Measurements from ENCODE around the gene RASAL3.

DNA sequence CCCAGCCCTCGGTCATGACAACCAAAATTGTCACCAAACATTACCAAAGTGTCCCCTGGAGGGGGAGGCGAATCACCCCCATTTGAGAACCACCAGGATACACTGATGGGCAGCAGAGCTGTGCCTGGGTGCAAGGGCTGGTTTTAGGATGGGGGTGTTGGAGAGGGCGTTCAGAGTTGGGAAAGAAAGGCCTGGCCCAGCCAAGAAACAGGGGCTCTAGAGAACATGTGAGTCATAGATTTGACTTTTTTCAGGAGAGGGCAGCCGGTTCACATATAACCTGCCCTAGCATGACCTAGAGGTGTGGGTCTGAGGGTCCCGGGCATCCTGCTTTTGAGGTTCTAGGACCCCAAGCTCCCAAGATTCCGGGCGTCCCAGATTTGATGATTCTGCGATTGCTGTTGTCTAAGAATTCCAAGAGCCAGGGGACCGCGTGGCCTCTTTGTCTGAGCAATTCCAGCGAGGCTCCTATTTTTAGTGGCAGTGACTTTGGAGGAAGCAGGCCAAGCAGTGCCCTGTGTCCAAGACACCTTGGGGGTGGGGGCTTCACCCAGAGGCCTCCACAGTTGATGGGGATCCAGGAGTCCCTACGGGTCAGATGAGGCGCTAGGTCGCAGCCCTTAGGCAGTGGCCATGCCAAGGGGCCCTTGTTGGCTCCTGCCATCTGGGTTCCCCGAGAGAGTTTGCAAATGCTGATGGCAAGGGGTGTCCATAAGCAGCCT lies 19.7 kb downstream of the RASAL3 start:
- TF ChIP-seq ZNF565 (CRISPR knock-in tag; conservative IDR thresholded peaks at IDR 0.05; ENCODE audit: low read depth) (no peak), PPARA (CRISPR knock-in tag; IDR thresholded peaks at IDR 0.05; ENCODE audit: borderline replicate concordance) (no peak), ARNTL (CRISPR knock-in tag; IDR thresholded peaks at IDR 0.05; ENCODE audit: borderline replicate concordance, low read depth) (no peak), GLIS3 (CRISPR knock-in tag; IDR thresholded peaks at IDR 0.05) (no peak), RARB (CRISPR knock-in tag; IDR thresholded peaks at IDR 0.05) (no peak)
- TF ChIP-seq, protein P1, sequence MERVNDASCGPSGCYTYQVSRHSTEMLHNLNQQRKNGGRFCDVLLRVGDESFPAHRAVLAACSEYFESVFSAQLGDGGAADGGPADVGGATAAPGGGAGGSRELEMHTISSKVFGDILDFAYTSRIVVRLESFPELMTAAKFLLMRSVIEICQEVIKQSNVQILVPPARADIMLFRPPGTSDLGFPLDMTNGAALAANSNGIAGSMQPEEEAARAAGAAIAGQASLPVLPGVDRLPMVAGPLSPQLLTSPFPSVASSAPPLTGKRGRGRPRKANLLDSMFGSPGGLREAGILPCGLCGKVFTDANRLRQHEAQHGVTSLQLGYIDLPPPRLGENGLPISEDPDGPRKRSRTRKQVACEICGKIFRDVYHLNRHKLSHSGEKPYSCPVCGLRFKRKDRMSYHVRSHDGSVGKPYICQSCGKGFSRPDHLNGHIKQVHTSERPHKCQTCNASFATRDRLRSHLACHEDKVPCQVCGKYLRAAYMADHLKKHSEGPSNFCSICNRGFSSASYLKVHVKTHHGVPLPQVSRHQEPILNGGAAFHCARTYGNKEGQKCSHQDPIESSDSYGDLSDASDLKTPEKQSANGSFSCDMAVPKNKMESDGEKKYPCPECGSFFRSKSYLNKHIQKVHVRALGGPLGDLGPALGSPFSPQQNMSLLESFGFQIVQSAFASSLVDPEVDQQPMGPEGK (CRISPR knock-in tag; IDR thresholded peaks at IDR 0.05; ENCODE audit: borderline replicate concordance): no peak
- TF ChIP-seq, protein P2, sequence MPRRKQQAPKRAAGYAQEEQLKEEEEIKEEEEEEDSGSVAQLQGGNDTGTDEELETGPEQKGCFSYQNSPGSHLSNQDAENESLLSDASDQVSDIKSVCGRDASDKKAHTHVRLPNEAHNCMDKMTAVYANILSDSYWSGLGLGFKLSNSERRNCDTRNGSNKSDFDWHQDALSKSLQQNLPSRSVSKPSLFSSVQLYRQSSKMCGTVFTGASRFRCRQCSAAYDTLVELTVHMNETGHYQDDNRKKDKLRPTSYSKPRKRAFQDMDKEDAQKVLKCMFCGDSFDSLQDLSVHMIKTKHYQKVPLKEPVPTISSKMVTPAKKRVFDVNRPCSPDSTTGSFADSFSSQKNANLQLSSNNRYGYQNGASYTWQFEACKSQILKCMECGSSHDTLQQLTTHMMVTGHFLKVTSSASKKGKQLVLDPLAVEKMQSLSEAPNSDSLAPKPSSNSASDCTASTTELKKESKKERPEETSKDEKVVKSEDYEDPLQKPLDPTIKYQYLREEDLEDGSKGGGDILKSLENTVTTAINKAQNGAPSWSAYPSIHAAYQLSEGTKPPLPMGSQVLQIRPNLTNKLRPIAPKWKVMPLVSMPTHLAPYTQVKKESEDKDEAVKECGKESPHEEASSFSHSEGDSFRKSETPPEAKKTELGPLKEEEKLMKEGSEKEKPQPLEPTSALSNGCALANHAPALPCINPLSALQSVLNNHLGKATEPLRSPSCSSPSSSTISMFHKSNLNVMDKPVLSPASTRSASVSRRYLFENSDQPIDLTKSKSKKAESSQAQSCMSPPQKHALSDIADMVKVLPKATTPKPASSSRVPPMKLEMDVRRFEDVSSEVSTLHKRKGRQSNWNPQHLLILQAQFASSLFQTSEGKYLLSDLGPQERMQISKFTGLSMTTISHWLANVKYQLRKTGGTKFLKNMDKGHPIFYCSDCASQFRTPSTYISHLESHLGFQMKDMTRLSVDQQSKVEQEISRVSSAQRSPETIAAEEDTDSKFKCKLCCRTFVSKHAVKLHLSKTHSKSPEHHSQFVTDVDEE (CRISPR knock-in tag; IDR thresholded peaks at IDR 0.05): no peak
